Measurements from ENCODE around the gene ATP6V1G2.
A peak's percentile ranks its signal among the peaks of the same experiment; 100 is the strongest.
"Not testable (repeated sequence)": the region's sequence is repeated elsewhere in the genome, so short reads cannot be mapped to it uniquely, and the experiment has no call there.

ATP6V1G2 gene

DNA sequence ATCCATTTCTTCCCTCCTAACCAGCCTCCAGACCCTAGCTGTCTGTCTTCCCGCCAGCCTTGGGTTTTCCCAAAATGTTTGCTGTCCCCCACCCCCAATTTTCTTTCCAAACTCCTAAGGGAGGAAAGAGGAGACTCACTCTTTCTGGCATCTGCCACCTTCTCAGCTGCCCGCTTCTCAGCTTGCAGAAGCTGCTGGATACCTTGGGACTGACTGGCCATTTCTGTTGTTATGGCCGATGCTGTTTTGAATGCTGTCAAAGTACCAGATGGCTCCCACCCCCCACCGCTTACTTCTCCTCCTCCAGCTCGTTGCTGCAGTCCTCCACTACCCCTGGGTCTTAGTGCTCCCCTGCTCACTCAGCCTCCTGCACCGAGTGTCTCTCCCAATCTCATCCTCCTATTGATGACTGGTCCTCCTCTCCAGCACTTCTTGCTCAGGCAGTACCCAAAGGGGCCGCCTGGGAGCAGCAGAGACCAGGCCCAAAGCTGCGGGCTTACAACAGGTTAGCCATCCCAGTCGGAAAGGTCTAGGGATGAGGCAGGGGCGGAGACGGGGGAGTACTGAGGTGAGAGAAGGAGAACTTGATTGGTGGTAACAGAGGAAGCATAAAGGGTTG, at the start of gene ATP6V1G2:
Gene ATP6V1G2 (minus strand): TSS at position 270 of the 619 bp plus-strand sequence. CDS start 49 bp downstream, at position 221.
- DNase-seq, result peak; percentile 95

GRCh38 chr6:31592396-31592771, 46.0 kb upstream of the ATP6V1G2 start:
- DNase-seq, result no peak

GRCh38 chr6:31590691-31591090, 44.3 kb upstream of the ATP6V1G2 start:
- not testable (repeated sequence) for DNase-seq

- no peak for DNase-seq
These were observed 42.7 kb upstream of the ATP6V1G2 start for GRCh38 chr6:31588871-31589650.

GRCh38 chr6:31587791-31588777, 41.7 kb upstream of the ATP6V1G2 start:
- no peak for DNase-seq

DNA sequence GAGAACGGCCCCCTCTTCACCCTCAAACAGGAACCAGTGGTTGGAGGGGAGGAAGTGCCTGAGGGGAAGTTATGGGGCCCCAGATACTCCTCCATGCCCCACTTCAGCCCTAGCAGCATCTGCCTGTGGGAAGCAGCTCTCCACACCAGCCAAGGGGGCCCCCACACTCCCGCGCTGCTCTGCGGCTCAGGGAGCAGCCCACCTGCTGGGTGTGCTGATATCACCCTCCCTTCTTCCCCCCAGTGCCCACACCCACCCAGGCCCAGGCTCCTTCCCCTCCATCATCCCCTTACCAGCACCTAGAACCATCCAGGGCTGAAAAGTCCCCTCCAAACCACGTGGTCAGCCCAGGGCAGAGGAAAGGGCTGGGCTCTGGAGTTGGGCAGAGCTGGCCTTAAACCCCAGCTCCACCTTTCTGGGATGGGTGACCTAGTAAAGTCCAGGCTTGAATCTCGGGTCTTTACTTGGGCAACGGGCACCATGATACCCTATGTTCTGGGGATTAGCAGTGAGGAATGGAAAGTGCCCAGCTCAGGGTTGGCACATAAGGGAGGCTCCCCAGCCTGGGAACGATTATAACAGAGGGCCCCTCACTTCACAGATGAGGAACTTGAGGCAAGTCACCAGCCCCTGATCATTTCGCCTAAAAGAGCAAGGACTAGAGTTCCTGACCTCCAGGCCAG, 40.3 kb upstream of the ATP6V1G2 start:
- DNase-seq, result no peak

DNA sequence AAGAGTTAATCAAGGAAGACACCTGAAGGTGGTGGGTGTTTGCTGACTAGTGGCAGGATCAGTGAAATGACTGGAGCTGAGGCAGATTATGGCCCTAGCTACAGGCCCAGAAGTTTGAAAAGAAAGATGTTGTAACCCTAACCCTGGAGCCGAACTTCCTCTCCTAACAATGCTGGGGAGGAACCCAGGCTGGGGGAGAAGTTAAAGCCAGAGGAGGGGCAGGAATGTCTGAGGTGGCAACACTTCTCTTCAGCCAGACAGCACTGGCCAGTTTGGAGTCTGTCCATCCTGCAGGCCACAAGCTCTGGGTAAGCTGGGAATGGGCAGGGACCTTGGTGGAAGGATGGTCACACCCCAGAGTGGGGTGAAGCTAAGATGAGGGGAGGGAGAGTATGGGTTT, 39.6 kb upstream of the ATP6V1G2 start, which contains the start of gene LST1:
Gene LST1 (plus strand): TSS at position 270 of the 400 bp plus-strand sequence. CDS start 1,023 bp downstream, outside the sequence.
- no peak for DNase-seq

DNA sequence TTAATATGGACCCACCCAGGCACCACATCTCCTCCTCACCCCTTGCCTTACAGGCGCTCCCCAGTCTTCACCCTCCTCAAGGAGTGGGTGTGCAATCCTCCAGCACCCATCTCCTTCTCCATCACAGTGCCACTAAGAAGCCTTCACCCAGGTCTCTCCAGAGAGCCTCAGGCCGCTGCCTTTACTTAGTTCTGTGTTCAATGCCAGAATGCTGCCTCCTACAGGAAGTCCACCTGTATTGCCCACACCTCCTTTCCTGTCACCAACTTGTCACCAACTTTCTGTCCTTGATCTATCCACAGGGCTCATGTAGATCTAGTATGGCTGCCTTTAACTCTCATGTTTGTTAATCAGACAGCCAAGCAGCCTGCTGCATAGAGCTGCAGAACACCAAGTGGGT, 39.1 kb upstream of the ATP6V1G2 start:
- no peak for DNase-seq

- DNase-seq, result no peak
These were observed 35.8 kb upstream of the ATP6V1G2 start, which contains the start of gene LTB for GRCh38 chr6:31582230-31582643. TSS of gene LTB (minus strand) at chr6:31582424. CDS start at chr6:31582417, 7 bp downstream.

GRCh38 chr6:31581434-31582229, 35.2 kb upstream of the ATP6V1G2 start:
- DNase-seq, result no peak

- peak; percentile 73 for DNase-seq
These were observed 34.5 kb upstream of the ATP6V1G2 start for GRCh38 chr6:31580807-31581433.

DNA sequence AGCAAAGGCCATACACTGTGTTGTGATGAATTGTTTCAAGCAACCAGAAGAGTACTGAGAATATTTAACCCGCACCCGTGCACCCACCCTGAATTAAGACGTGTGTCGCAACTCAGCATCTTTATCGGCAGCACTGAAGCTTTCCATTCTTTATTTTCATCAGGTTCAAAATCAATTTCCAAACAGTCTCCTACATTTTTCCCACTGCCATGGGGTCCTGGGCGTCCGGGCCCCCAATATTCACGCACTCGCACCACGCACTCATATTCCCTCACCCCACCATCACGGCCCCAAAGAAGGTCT, 34.0 kb upstream of the ATP6V1G2 start:
- no peak for DNase-seq

DNA sequence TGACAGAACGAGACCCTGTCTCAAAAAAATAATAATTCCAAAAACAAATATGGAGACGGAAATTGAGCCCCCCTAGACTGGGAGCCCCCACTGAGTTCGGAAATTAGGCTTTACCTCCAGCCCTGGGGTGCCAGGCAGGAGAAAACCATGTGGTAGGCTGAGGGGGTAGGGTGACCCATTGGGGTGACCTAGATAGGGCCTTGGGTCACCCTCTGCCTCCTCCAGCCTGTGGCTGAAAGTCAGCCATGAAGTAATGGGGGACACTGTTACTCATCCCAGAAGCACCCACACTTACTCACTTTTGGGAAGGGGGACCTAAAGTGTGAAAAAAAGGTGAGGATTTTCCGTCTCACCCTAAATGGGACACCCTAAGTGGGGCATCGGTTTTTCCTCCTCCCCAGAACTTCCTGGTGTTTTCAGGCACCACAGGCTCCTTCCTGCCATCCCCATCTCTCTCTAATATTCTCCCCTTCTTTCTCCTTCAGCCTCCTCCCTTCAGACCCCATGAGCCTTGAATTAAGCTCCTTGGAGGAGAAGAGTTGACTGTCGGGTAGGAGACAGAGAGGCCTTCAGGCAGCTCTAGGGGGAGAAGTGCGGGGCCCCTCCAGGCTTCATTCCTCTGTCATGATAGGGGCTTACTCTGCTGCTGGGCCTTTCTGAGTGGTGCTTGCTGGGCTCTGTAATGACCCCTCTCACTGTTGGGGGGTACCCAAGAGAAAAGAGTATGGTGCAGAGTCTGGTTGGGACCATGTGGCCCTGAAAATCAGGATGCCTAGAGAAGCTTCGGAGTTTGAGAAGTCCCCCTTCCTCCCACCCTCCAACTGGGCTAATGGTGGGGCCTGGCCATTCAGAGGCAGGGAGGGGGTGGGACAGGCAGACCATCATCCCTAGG, 33.4 kb upstream of the ATP6V1G2 start:
- DNase-seq, result no peak

DNA sequence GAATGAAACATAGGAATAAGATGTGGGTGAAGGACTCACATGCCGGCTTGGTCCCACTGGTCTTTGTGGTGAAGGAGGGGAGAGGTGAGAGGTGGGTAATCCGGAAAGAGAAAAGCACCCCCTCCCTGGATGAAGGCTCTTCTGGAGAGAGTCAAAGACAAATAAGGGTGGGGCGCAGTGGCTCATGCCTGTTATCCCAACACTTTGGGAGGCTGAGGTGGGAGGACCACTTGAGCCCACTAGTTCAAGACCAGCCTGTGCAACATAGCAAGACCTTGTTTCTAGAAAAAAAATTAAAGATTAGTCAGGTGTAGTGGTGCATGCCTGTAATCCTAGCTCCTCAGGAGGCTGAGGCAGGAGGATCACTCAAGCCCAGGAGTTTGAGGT, 32.7 kb upstream of the ATP6V1G2 start:
- no peak for DNase-seq

- DNase-seq, result no peak
These were observed 32.0 kb upstream of the ATP6V1G2 start for GRCh38 chr6:31578184-31579118.

- no peak for DNase-seq
These were observed 31.2 kb upstream of the ATP6V1G2 start for GRCh38 chr6:31577579-31577966.

GRCh38 chr6:31576897-31577578, 30.6 kb upstream of the ATP6V1G2 start:
- no peak for DNase-seq

GRCh38 chr6:31575952-31576685, 29.7 kb upstream of the ATP6V1G2 start:
- no peak for DNase-seq

Data from NCI-H1105 (cell line).